Erythroblast (primary cell): ENCODE results near the gene ASPG.

Source experiments
- DNase-seq, 2 experiments: peaks; one replicate each; lab custom pipeline; 2025; lab: John Stamatoyannopoulos, UW
- GATA1 ChIP-seq: IDR thresholded peaks from 2 replicates; pipeline ENCODE4 v1.6.1; 2011; ENCODE audit warnings: low read depth, mild to moderate bottlenecking, control low read depth, low read length, moderate library complexity
- POLR2A ChIP-seq: IDR thresholded peaks from 2 replicates; pipeline ENCODE4 v1.6.1; 2011; ENCODE audit warnings: mild to moderate bottlenecking, low read length

The ASPG gene

DNA sequence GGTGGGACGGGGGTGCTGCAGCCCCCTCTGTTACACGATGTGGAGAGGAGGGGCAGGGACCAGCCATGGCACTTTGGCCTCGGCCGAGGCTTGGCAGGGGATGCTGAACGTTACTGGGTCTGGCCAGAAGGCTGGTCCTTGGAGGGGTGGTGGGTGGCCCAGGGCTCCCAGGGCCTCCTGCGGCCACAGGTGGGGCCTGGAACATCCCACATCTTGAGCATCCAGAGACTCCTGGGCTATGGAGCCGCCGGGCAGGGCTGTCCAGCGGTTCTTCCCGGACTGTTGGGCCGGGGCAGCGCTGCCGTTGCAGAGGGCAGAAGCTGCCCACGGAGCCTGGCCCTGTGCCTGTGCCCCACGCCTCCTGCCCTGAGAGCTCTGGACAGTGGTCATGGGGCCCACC lies 68.7 kb downstream of the ASPG start:
- no peak for DNase-seq
- TF ChIP-seq POLR2A (no peak), GATA1 (no peak)

DNA sequence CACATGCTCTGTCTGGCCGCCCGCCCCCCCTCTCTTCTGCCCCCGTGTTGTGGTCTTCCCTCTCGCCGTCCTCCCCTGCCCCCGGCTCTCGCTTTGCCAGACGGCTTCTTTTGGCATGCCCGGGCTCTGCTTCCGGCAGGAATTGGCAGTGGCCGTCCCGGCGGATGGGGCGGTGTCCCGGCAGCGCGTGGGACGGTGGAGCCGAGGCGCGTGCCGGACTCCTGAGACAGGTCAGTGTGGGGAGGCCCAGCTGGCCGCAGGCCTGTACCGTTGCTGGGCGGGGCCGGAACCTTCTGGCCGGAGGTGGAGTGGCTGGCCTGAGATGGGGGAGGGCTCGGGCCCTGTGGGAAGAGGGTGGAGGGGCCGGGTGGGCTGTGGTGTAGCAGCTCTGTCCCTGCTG lies 70.0 kb downstream of the ASPG start:
- no peak for TF ChIP-seq POLR2A
- TF ChIP-seq GATA1: no peak

DNA sequence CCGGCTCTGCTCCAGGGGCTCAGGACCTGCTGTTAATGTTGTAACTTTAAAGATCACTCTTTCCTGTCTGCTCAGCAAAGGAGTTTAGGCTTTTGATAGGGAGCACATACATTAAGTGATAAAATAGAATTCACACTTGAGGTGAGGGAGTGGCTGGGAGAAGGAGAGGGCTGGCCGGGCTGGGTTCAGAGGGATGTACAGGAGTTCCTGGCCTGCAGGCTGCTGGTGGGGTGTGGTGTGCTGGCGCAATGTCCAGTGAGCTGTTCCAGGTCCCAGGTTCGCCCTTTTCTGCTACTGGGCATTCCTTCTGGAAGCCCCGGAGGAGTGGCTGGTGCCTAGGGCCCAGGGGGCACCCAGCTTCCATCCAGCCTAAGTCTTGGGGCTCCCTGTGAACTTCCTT lies 70.6 kb downstream of the ASPG start:
- DNase-seq: peak in 1 of 2 experiments; percentile 31
- TF ChIP-seq POLR2A (no peak), GATA1 (no peak)

More for the DNA sequence above, 70.0 kb downstream of the ASPG start:
- DNase-seq: no peak

DNA sequence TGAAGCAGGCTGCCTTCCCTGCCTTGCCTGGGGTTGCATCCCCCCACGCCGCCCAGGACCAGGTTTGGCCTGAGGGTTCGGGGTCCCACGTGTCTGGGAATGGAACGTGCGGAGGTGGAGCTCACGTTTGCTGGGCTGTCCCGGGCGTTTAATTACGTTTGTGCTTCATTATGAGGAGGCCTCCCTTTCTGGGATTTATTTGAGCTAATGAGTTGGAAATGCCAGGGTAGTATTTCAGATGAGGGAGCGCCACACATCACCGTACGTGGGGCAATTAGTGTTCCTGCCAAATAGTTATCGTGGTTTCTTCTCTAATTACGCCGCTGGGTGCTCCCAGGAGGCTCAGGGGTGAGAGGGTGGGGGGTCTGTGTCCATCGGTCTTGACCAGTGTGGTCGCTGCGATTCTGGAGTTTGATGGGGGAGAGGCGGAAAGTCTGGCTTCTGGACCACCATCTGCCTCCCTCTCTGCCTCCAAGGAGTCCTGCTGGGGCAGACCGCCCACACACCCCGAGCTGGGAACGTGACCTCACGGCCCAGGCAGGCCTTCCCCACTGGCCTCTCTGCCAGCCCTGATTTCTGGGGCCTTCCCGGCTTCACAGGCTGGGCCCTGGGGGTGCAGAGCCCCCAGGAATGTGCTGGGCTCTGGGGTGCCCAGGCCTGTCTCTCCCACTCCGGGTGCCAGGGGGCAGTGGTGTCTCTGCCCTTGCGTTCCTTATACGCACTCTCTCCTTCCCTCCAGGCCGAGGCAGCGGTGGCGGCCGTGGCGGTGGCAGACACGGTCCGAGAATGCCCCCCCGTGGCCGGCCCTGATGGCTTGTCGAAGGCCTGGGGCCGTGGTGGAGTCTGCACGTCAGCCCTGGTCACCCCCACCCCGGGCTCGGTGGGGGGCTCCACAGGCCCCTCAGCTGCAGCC lies 71.8 kb downstream of the ASPG start:
- no peak for TF ChIP-seq POLR2A
- no peak for TF ChIP-seq GATA1
- peak in 1 of 2 experiments; percentile 18 for DNase-seq

DNA sequence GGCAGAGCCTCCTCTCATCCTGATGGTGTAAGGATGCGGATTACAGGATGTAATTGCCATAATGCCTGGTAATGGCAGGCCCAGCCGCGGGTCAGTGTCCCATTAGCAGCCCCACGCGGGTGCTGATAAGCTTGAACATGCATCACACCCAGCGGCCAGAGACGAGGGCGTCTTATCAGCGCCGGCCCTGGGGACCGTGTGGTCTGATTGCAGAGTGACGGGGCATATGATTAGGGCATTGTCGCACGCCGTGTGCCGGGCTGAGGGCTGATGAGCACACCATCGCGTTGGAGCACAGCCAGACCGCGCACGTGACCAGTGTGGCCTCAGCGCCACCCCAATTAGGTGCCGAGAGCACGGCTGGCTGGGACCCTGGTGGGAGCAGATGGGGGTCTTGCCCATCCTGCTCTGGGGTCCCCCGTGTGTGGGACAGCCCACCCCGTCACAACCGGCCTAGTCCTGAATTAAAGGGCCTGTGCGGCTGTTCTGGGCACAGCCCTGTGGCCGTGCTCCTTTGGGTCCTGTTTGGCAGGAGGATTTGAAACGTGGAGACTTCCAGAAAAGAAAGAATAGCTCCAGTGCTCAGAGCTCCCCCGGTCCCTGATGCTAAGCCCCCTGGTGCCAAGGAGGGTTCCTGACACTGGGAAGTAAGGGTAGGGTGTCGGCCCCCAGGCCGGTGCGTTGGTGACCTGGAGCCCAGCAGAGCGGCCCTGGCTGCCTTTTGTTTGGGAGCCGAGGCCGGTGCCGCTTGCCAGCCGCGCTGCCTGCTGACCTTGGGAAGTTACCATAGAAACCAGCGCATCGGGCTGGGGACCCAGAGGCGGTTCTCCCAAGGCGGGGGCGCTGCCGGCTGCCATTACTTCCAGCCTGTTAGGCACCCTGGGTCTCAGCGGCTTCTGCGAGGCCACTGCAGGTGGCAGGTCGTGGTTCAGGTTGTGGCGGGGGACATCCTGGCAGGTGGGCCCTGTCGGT lies 73.6 kb downstream of the ASPG start:
- TF ChIP-seq GATA1: peak; percentile 93
- peak; percentile 68 for TF ChIP-seq POLR2A
- peak; percentile 98 to 99 for DNase-seq

DNA sequence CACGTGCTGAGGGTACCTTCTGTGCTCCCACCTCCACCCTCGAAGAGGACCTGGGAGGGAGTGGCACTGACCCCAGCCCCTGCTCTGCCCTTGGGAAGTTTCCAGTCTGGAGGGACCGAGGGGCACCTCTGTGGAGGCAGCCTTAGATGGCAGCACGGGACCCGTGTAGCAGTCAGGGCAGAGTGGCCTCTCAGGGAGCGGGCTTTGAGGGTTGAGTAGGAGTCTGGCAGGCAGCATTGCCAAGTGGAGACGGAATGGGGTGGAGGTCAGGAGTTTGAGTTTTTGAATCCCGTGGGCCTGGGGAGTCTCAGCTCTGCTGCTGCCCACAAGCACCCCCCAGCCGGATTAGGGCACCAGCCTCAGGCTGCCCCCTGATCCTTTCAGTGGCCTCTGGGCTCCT lies 74.5 kb downstream of the ASPG start:
- TF ChIP-seq POLR2A (no peak), GATA1 (no peak)
- DNase-seq: peak in 1 of 2 experiments; percentile 29

DNA sequence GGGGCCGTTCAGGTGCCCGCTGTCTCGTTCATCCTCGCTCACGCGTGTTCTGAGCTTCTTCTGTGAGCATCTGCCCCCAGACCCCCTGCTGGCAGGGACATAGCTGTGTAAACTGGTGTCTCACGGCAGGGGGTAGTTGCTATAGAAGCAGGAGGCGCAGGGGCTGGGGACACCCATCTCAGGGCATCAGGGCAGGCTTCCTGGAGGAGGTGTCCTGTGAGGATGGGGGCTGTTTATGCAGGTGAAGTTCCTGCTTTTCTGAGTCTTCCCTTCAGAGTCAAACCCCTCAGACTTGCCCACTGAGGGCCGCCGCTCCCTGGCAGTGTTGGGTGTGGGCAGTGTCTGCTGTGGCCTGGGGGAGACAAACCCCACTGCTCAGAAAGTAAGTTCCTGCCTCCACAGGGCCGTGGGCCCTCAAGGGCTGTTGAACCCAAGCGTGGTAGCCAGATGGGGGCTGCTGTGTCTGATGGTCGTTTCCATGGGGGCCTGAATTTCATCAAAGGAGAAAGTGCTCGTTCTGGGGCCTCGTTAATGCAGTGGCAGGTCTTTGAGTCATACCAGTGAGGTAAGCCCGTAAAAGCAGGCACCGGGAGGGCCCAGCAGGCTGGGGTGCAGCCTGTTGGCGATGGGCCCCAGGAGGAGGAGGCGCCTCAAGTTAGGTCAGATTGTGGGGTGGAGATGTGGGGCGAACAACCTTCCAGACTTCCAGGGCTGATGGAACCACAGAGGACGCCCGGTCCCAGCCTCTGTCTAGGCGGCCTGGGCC lies 76.3 kb downstream of the ASPG start:
- DNase-seq: peak; percentile 37 to 64
- TF ChIP-seq POLR2A (no peak), GATA1 (no peak)

DNA sequence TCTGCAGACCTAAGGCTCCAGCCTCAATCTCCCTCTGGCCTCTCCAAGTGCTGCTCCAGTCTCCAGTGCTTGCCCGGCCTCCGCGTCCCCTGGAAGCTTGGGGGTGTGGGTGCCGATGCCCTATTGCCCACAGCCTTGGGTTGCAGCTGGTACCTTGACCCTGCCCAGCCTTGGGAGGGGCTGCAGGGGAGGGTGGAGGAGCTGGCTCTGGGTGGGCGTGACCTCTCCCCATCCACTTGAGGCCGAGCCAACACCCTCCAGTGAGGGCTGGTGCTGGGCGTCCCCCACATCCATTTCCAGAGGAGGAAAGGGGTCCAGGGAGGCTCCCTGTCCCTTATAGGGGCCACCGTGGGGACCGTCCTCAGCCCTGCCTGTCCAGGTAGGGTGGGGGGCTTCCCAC lies 77.0 kb downstream of the ASPG start:
- no peak for TF ChIP-seq POLR2A
- TF ChIP-seq GATA1: no peak
- peak in 1 of 2 experiments; percentile 25 for DNase-seq

DNA sequence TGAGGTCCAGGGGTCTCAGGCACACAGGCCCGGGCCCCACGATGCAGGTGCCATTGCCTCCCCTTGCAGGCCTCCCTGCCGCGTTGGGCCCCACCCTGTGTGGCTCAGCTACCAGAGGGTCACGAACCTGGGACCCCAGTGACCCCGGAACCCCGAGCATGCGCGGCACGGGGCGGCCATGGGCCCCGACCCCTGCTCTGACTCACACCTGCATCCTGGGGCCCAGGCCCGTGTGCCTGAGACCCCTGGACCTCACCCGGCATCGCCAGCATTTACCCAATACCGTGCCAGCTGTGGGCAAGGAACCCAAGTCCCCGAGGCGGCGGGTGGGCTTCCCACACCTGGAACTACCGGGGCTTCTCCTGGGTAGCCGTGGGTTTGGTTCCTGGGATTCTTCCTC lies 78.0 kb downstream of the ASPG start:
- no peak for DNase-seq
- TF ChIP-seq POLR2A (no peak), GATA1 (no peak)

DNA sequence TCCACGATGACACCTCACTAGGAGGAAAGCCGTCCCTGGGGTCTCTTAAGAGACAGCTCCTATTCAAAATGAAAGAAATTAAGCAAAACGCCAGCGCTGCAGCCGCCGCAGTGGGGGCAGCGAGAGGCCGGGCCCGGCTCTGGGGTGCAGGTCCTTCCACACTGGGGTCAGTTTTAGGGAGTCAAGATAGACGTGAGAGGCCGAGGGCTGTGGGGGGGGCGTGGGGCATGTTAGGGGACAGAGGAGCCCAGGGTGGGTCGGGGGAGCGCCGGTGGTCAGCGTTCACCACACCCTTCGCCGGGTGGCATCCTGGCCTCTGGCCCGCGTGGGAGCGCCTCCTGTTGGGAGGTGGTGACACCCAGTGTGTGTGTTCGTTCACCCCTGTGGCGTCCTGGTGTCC lies 78.5 kb downstream of the ASPG start:
- no peak for TF ChIP-seq GATA1
- no peak for TF ChIP-seq POLR2A
- no peak for DNase-seq

DNA sequence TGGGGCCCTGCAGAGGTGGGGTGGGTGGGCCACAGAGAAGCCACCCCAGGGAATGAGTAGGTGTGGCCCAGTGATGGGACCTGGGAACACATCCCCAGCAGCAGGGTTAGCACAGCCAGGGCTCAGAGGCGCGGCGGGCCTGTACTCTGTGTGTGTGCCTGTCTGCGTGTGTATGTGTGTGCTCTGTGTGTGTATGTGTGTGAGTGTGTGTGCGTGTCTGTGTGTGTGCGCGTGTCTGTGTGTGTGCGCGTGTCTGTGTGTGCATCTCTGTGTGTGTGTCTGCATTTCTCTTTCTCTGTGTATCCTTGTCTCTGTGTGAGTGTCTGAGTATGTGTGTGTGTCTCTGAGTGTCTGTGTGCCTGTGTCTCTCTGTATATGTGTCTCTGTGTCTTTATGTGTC lies 79.0 kb downstream of the ASPG start:
- no peak for TF ChIP-seq POLR2A
- no peak for TF ChIP-seq GATA1
- no peak for DNase-seq
